Measurements from ENCODE around the gene ATP7B.
A peak's percentile ranks its signal among the peaks of the same experiment; 100 is the strongest.

ATP7B gene

GRCh38 chr13:51943721-51944120 lies 67.5 kb downstream of the ATP7B start:
- no peak for DNase-seq

DNA sequence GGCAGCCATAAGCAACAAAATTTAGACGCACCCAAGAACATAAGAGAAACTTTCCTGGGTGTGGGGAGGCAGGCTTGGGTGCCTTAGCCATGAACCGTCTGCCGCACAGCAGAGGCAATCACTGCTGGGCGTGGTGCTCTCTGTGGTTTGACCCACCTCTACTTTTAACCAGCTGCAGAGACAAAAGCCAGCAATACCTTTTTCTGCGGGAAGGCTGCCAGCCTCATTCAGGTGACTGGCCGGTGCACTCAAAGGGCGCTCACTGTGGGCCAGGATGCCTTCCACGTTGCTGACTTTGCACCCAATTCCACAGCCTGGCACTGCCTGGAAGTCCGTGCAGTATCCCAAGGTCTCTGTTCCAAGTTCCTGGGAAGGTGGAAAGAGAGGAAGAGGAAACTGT lies 69.1 kb downstream of the ATP7B start:
- DNase-seq, result no peak

DNA sequence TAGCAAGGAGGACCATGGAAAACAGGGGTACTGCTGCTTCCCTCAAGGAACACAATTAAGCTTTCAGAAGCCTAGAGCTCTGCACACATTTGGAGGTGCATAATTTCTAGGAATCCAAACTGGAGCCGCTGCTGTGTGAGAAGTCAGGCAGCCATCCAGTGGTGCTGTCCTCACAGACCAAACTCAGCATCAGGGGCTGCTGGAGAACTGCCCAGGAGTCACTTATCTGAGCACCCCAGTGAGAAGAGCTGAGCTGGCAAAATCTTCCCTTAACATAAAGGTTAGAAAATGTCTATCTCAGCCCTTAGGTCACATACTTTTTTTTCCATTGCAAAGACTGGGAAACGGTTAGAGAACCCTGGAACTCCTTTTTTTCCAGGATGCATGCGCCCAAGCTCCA lies 72.8 kb downstream of the ATP7B start:
- DNase-seq, result peak; percentile 35

- DNase-seq, result no peak
Observed at GRCh38 chr13:51937320-51938290, 73.6 kb downstream of the ATP7B start.

- DNase-seq, result no peak
Observed at GRCh38 chr13:51935326-51936171, 75.7 kb downstream of the ATP7B start.

- DNase-seq, result no peak
Observed at GRCh38 chr13:51934461-51935087, 76.7 kb downstream of the ATP7B start.

DNA sequence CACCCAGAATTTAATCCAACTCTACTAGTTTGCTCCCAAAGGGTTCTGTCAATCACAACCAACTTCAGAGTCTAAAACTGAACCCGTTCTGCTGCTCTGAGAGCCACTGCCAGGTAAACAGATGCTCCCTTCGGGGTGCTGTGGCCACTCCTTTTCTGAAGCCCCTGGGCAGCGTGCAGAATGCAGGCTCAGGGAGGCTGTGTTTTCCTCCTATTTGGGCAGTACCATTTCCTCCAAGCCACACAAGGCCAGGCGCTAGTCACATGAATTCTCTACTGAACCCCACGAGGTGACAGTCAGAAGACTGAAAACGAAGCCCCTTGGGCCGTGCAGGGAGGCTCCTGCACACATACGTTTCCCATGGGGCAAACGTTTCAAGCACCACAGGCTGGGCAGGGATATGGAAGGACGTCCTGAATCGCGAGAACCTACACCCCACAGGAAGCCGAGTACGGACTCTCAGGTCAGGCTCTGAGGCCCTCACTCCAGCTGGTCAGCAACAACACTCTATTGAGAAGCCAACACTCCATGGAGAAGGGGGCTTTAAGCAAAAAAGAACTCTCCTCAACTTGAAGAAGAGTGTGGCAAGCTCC lies 77.7 kb downstream of the ATP7B start:
- no peak for DNase-seq

GRCh38 chr13:51932231-51932630 lies 79.0 kb downstream of the ATP7B start:
- DNase-seq, result no peak

DNA sequence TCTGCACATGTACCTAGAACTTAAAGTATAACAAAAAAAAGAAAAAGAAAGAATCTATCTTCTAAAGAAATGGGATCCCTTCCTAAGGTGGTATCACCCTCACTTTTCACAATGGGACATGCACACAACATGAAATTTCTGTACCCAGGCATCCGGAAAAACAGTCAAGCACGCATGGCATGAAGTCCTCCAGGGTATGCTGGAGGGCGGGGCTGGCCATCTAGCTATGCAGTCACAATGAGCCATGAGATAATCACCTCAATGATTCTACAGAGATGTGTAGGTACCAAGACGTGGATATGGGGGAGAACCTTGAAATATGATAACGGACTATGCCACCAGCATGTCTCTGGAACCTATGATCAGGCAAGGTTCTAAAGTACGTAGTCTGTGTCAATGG lies 79.6 kb downstream of the ATP7B start:
- no peak for DNase-seq

DNA sequence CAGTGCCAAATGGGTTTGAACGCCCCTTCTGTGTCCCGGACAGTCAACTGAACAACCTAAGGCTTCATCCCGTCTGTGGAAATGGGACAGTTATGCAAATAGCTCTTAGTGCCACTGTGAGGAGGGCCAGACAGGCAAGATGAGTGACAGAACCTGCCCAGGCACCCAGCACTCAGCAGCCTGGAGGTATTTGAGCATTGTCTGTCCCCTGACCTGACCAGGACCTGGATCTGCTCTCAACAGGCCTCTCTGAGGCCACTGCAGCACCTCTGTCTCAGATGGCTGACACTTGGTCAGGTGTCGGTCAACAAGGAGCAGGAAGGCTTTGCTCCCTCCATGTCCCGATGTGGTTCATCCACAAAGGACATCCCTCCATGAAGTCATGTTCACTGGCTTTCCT lies 81.6 kb downstream of the ATP7B start:
- DNase-seq, result no peak

DNA sequence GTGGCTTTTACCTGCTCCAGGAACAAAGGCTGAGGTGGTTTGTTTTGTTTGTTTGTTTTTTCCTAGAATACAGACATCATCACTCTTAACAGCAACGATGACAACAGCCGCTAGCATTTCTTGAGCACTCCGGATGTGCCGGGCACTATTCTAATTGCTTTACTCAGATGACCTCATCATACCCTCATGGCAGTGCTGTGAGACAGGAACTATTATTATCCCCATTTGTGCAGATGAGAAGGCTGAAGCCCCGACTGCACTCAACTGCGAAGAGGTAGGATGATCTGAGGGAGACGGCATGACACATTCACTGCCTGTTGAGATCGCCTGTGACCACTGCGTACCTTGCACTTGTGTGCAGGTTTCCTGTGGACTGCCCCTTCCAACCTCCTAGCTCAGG lies 83.0 kb downstream of the ATP7B start:
- no peak for DNase-seq

DNA sequence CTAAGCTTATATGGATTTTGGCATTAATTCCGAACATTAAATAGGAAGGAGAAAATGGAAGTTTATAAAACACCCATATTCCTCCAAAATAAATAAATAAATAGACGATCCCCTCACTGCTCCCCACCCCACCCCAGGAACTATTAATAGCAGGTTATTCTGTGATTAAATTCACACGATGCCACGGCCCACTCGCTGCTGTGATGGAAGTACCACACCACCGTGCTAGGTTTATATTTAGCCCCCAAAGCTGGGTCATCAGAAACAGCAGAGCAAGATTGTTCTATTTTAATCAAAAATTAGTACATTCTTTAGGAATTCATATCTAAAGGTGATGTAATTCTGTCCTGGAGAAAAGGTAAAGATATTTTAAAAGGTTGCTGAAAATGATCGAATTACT lies 84.1 kb downstream of the ATP7B start:
- no peak for DNase-seq

DNA sequence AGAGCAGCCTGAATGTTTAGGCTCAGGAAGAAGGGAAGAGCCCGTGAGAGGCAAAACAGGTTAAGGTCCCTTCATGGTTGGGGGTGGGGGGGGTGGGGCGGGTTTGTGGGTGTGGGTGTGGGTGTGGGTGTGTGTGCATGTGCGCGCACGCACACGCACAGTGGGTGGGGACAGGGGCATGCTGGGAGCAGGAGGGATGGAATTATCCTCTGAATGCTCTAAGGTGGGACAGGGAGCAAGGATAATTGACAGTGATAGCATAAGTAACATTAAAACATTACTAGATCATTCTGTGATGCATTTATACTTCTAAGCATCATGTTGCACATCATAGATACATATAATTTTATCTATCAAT lies 84.7 kb downstream of the ATP7B start:
- DNase-seq, result no peak

- DNase-seq, result no peak
Observed at GRCh38 chr13:51925865-51926527, 85.3 kb downstream of the ATP7B start.

- no peak for DNase-seq
Observed at GRCh38 chr13:51924756-51925544, 86.3 kb downstream of the ATP7B start.

DNA sequence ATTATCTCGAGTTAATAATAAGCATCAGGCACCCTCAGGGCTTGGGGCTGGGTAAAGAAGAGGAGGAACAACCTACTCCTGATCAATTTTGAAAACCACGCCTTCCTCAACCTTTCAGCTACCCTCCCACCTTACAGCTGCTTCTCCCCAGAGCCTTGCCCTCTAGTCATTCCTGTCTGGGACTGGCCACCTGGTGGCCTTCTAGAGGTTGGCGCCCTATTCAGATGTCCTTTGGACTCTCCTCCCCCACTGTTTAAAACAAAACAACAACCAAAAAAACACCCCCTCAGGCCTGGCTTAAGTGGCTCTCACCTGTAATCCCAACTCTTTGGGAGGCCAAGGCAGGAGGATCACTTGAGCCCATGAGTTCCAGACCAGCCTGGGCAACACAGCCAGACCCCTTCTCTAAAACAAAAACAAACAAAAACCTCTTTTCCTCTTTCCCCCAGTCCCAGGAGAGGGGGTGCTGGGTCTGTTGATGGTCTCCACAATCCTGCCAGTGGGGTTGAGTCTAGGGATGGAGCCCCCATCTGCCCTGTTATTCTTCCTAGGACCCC lies 87.2 kb downstream of the ATP7B start:
- no peak for DNase-seq

- no peak for DNase-seq
Observed at GRCh38 chr13:51922771-51923480, 88.3 kb downstream of the ATP7B start.

- no peak for DNase-seq
Observed at GRCh38 chr13:51921790-51922740, 89.2 kb downstream of the ATP7B start.

DNA sequence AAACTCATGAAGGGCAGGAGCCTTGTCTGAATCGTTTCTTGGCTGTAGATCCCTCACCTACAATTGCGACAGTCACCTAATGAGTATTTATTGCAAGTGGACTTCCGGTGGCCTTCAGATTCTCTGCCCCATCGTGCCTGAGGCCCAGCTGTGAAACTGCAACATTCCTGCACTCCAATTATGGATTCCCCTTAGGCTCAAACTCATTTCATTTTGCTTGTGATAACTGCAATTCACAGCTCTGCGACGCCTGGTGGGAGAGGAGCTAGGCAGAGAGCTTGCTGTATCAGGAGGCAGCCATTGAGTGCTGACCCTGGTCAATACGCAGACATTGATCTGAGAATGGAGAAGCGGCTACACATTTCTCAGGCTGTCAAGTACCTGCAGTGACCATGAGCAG lies 90.5 kb downstream of the ATP7B start:
- DNase-seq, result no peak
